Measurements from ENCODE around the gene PTPRT. TPM values are rescaled to one million over a fixed set of nuclear protein-coding genes. Genes with fewer than 3 reads are reported as not detected.

Gene PTPRT
- polyA plus RNA-seq, 1 of the 3 experiments (the other 2 are of a cell fraction), result not detected

GRCh38 chr20:42986143-42986773 is 203.4 kb downstream of the PTPRT start:
- no peak for DNase-seq
- Histone ChIP-seq H3K4me3 (ENCODE audit: low read depth in 2 of 2, low read length in 1 of 2) (no peak overlapping the region), H3K27me3 (ENCODE audit: insufficient read depth) (no peaks in the 10 kb centered on the region), H3K9ac (no peak overlapping the region), H3K4me1 (ENCODE audit: control insufficient read depth in 1 of 2, insufficient read depth in 2 of 2, low read depth in 1 of 2, low read length in 1 of 2) (no peaks in the 10 kb centered on the region), H3K9me3 (no peaks in the 10 kb centered on the region), H4K20me1 (ENCODE audit: insufficient read depth) (no peaks in the 10 kb centered on the region), H3K27ac (ENCODE audit: low read depth in 2 of 2, low read length in 1 of 2) (no peak overlapping the region), H3K79me2 (ENCODE audit: insufficient read depth) (no peaks in the 10 kb centered on the region), H3K36me3 (replicated peaks in 1 of 2; ENCODE audit: control insufficient read depth in 1 of 2, insufficient read depth in 2 of 2, low read length in 1 of 2) (no peaks in the 10 kb centered on the region), H3K9me2 (no peaks in the 10 kb centered on the region), H3K4me2 (no peak overlapping the region), H3F3A (replicated peaks; ENCODE audit: insufficient read depth) (no peaks in the 10 kb centered on the region), H2AFZ (ENCODE audit: low read depth) (no peak overlapping the region)
- ChIA-PET POLR2A (no interaction called here), CTCF (interaction anchor here (0.6 kb wide), 1 partner anchor 12 kb away, joined by 3 read pairs; no protein-coding TSS in a partner anchor)
- 20% methylated on average over 9 of the region's 9 CpGs for WGBS (ENCODE audit: low lambda C conversion rate)
- TF ChIP-seq ZBTB33 (IDR thresholded peaks at IDR 0.05; ENCODE audit: borderline replicate concordance, low read depth) (no peak), FOXJ3 (CRISPR knock-in tag; IDR thresholded peaks at IDR 0.05) (no peak), TCF12 (IDR thresholded peaks at IDR 0.05) (no peak), NRF1 (IDR thresholded peaks at IDR 0.05; ENCODE audit: low read depth, low read length) (no peak), FOXM1 (IDR thresholded peaks at IDR 0.05; ENCODE audit: low read depth) (no peak)

GRCh38 chr20:42985628-42986027 is 204.1 kb downstream of the PTPRT start:
- POLR2A ChIA-PET, result no interaction called here
- Histone ChIP-seq H3K27me3 (ENCODE audit: insufficient read depth) (no peaks in the 10 kb centered on the region), H3K9me3 (no peaks in the 10 kb centered on the region), H3K36me3 (replicated peaks in 1 of 2; ENCODE audit: control insufficient read depth in 1 of 2, insufficient read depth in 2 of 2, low read length in 1 of 2) (no peaks in the 10 kb centered on the region), H3K4me2 (no peak overlapping the region), H3K9ac (no peak overlapping the region), H4K20me1 (ENCODE audit: insufficient read depth) (no peaks in the 10 kb centered on the region), H3K4me3 (ENCODE audit: low read depth in 2 of 2, low read length in 1 of 2) (no peak overlapping the region), H3K9me2 (no peaks in the 10 kb centered on the region), H3K27ac (ENCODE audit: low read depth in 2 of 2, low read length in 1 of 2) (no peak overlapping the region), H3K79me2 (ENCODE audit: insufficient read depth) (no peaks in the 10 kb centered on the region), H2AFZ (ENCODE audit: low read depth) (no peak overlapping the region), H3F3A (replicated peaks; ENCODE audit: insufficient read depth) (no peaks in the 10 kb centered on the region), H3K4me1 (ENCODE audit: control insufficient read depth in 1 of 2, insufficient read depth in 2 of 2, low read depth in 1 of 2, low read length in 1 of 2) (no peaks in the 10 kb centered on the region)
- TF ChIP-seq FOXM1 (IDR thresholded peaks at IDR 0.05; ENCODE audit: low read depth) (no peak), PBX3 (IDR thresholded peaks at IDR 0.05) (no peak), RFX5 (IDR thresholded peaks at IDR 0.05; ENCODE audit: low read length) (no peak), SIN3A (IDR thresholded peaks at IDR 0.05; ENCODE audit: borderline replicate concordance, low read depth, low read length) (no peak), ZBTB33 (IDR thresholded peaks at IDR 0.05; ENCODE audit: borderline replicate concordance, low read depth) (no peak)
- no peak for DNase-seq
- CTCF ChIA-PET, result no interaction called here
- WGBS (ENCODE audit: low lambda C conversion rate), result 42% methylated on average over 4 of the region's 4 CpGs

Measured in SK-N-SH (cell line).